Measurements from ENCODE around the gene AGMO. TPM values are rescaled to one million over a fixed set of nuclear protein-coding genes. Genes with fewer than 3 reads are reported as not detected.
"Not testable (repeated sequence)": the region's sequence is repeated elsewhere in the genome, so short reads cannot be mapped to it uniquely, and the experiment has no call there.

The AGMO gene
- polyA plus RNA-seq, 2 of the 4 experiments (the other 2 are of a cell fraction): 2.6 to 7.9 TPM

- peaks cover 36% of the 10 kb centered on the region for H3K4me1 ChIP-seq
- H3K4me3 ChIP-seq: no peak overlapping the region
- no peak for TF ChIP-seq NR3C1 (IDR thresholded peaks at IDR 0.05)
- no peak for TF ChIP-seq RARB (CRISPR knock-in tag; IDR thresholded peaks at IDR 0.05)
- no peak for TF ChIP-seq JUNB (IDR thresholded peaks at IDR 0.05)
- TF ChIP-seq, protein P1, sequence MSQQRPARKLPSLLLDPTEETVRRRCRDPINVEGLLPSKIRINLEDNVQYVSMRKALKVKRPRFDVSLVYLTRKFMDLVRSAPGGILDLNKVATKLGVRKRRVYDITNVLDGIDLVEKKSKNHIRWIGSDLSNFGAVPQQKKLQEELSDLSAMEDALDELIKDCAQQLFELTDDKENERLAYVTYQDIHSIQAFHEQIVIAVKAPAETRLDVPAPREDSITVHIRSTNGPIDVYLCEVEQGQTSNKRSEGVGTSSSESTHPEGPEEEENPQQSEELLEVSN (IDR thresholded peaks at IDR 0.05; ENCODE audit: borderline replicate concordance, low read depth): no peak
- no peak for TF ChIP-seq CBX2 (IDR thresholded peaks at IDR 0.05; ENCODE audit: borderline replicate concordance, low read depth)
- no peak for TF ChIP-seq NPAS2 (CRISPR knock-in tag; IDR thresholded peaks at IDR 0.05; ENCODE audit: borderline replicate concordance)
- no peak for TF ChIP-seq ATOH8 (CRISPR knock-in tag; IDR thresholded peaks at IDR 0.05; ENCODE audit: low read depth)
- TF ChIP-seq CHD4 (IDR thresholded peaks at IDR 0.05; ENCODE audit: borderline replicate concordance): no peak
- TF ChIP-seq FOSB (CRISPR knock-in tag; IDR thresholded peaks at IDR 0.05): no peak
- TF ChIP-seq, protein P2, sequence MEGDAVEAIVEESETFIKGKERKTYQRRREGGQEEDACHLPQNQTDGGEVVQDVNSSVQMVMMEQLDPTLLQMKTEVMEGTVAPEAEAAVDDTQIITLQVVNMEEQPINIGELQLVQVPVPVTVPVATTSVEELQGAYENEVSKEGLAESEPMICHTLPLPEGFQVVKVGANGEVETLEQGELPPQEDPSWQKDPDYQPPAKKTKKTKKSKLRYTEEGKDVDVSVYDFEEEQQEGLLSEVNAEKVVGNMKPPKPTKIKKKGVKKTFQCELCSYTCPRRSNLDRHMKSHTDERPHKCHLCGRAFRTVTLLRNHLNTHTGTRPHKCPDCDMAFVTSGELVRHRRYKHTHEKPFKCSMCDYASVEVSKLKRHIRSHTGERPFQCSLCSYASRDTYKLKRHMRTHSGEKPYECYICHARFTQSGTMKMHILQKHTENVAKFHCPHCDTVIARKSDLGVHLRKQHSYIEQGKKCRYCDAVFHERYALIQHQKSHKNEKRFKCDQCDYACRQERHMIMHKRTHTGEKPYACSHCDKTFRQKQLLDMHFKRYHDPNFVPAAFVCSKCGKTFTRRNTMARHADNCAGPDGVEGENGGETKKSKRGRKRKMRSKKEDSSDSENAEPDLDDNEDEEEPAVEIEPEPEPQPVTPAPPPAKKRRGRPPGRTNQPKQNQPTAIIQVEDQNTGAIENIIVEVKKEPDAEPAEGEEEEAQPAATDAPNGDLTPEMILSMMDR (IDR thresholded peaks at IDR 0.05): no peak
- no peak for TF ChIP-seq SMC3 (IDR thresholded peaks at IDR 0.05)
- TF ChIP-seq POLR2AphosphoS2 (conservative IDR thresholded peaks at IDR 0.05; ENCODE audit: low read length): no peak
- TF ChIP-seq HMGXB4 (CRISPR knock-in tag; IDR thresholded peaks at IDR 0.05; ENCODE audit: borderline replicate concordance): no peak
- no peak for TF ChIP-seq RFX5 (IDR thresholded peaks at IDR 0.05)
- peak overlapping the region; percentile 61 to 79; a peak in 5 of 6 replicates for H3K27ac ChIP-seq
- no peak for DNase-seq (ENCODE audit: low read depth in 1 of 2, low spot score in 1 of 2)
- POLR2A ChIA-PET: no interaction called here
- no peak for ATAC-seq
- CTCF ChIA-PET: interaction anchor here (0.6 to 0.9 kb wide), 2 partner anchors 157 to 207 kb away, joined by 3 to 4 read pairs; no protein-coding TSS in a partner anchor
- H3K9me3 ChIP-seq: no peaks in the 10 kb centered on the region
- peak overlapping the region; percentile 86 for H3K4me2 ChIP-seq
- 13% methylated on average over 3 of the region's 3 CpGs for WGBS (ENCODE audit: missing lambda C conversion rate)
- FAIRE-seq: no peak
Measured at GRCh38 chr7:15554744-15555143, 7.1 kb downstream of the AGMO start.

- Histone ChIP-seq H3K4me3 (no peak overlapping the region), H3K4me1 (peaks cover 31% of the 10 kb centered on the region), H3K9me3 (no peaks in the 10 kb centered on the region), H3K4me2 (peak overlapping the region; percentile 86), H3K27ac (peak overlapping the region; percentile 61 to 81)
- CTCF ChIA-PET: interaction anchor here (0.6 kb wide), 1 partner anchor 206 kb away, joined by 3 read pairs; no protein-coding TSS in a partner anchor
- 32% methylated on average over 1 of the region's 1 CpG for WGBS (ENCODE audit: missing lambda C conversion rate)
- peak in 1 of 2 experiments; percentile 60 for DNase-seq (ENCODE audit: low read depth in 1 of 2, low spot score in 1 of 2)
- TF ChIP-seq FOSL2 (IDR thresholded peaks at IDR 0.05) (0 out of 2 replicates have a peak, but pooled peaks have one; percentile 24), FOSL2 (CRISPR knock-in tag; IDR thresholded peaks at IDR 0.05) (peak; percentile 53; the same call in 1 of the 2 replicates), SREBF2 (IDR thresholded peaks at IDR 0.05) (no peak)
- ATAC-seq: peak; percentile 50 to 85; a peak in 5 of 6 replicates
- FAIRE-seq: peak; percentile 43
- POLR2A ChIA-PET: no interaction called here
Measured at GRCh38 chr7:15554081-15554480, 7.7 kb downstream of the AGMO start.

DNA sequence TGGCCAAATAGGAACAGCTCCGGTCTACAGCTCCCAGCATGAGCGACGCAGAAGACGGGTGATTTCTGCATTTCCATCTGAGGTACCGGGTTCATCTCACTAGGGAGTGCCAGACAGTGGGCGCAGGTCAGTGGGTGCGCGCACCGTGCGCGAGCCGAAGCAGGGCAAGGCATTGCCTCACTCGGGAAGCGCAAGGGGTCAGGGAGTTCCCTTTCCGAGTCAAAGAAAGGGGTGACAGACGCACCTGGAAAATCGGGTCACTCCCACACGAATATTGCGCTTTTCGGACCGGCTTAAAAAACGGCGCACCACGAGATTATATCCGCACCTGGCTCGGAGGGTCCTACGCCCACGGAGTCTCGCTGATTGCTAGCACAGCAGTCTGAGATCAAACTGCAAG lies 14.5 kb downstream of the AGMO start:
- FAIRE-seq; ATAC-seq; H3K27ac ChIP-seq; DNase-seq (ENCODE audit: low read depth in 1 of 2, low spot score in 1 of 2); POLR2A ChIA-PET; H3K4me2 ChIP-seq; CTCF ChIA-PET; H3K4me3 ChIP-seq; H3K4me1 ChIP-seq; H3K9me3 ChIP-seq: not testable (repeated sequence)
- WGBS (ENCODE audit: missing lambda C conversion rate): 74% methylated on average over 20 of the region's 29 CpGs
